ENCODE data around the gene FNTB. TPM values are rescaled to one million over a fixed set of nuclear protein-coding genes. Genes with fewer than 3 reads are reported as not detected.
"Not testable (repeated sequence)": the region's sequence is repeated elsewhere in the genome, so short reads cannot be mapped to it uniquely, and the experiment has no call there.

FNTB gene
- total RNA-seq, 1 experiment from 2014 or later = 9.0 TPM

GRCh38 chr14:65015391-65015790 lies 28.7 kb downstream of the FNTB start:
- no peak for DNase-seq (ENCODE audit: low spot score)

GRCh38 chr14:65016471-65016870 lies 29.8 kb downstream of the FNTB start:
- DNase-seq (ENCODE audit: low spot score) = no peak

GRCh38 chr14:65019944-65020566 lies 33.4 kb downstream of the FNTB start:
- peak; percentile 51 for DNase-seq (ENCODE audit: low spot score)

- no peak for DNase-seq (ENCODE audit: low spot score)
Observed at GRCh38 chr14:65024957-65025356, 38.3 kb downstream of the FNTB start.

GRCh38 chr14:65025818-65026217 lies 39.1 kb downstream of the FNTB start:
- no peak for DNase-seq (ENCODE audit: low spot score)

- no peak for DNase-seq (ENCODE audit: low spot score)
Observed at GRCh38 chr14:65026526-65026925, 39.8 kb downstream of the FNTB start.

- DNase-seq (ENCODE audit: low spot score) = no peak
Observed at GRCh38 chr14:65027127-65027799, 40.6 kb downstream of the FNTB start.

GRCh38 chr14:65028937-65029336 lies 42.2 kb downstream of the FNTB start:
- no peak for DNase-seq (ENCODE audit: low spot score)

- not testable (repeated sequence) for DNase-seq (ENCODE audit: low spot score)
Observed at GRCh38 chr14:65031321-65031720, 44.6 kb downstream of the FNTB start.

- DNase-seq (ENCODE audit: low spot score) = no peak
Observed at GRCh38 chr14:65032319-65032718, 45.6 kb downstream of the FNTB start.

- no peak for DNase-seq (ENCODE audit: low spot score)
Observed at GRCh38 chr14:65033181-65033580, 46.5 kb downstream of the FNTB start.

GRCh38 chr14:65034021-65034420 lies 47.3 kb downstream of the FNTB start:
- DNase-seq (ENCODE audit: low spot score) = no peak

GRCh38 chr14:65035049-65035448 lies 48.4 kb downstream of the FNTB start:
- no peak for DNase-seq (ENCODE audit: low spot score)

GRCh38 chr14:65038966-65039365 lies 52.3 kb downstream of the FNTB start:
- no peak for DNase-seq (ENCODE audit: low spot score)

- DNase-seq (ENCODE audit: low spot score) = no peak
Observed at GRCh38 chr14:65040666-65041433, 54.2 kb downstream of the FNTB start.

GRCh38 chr14:65041434-65041915 lies 54.8 kb downstream of the FNTB start:
- DNase-seq (ENCODE audit: low spot score) = no peak

- no peak for DNase-seq (ENCODE audit: low spot score)
Observed at GRCh38 chr14:65042296-65042695, 55.6 kb downstream of the FNTB start.

GRCh38 chr14:65042731-65043372 lies 56.2 kb downstream of the FNTB start:
- no peak for DNase-seq (ENCODE audit: low spot score)

GRCh38 chr14:65043893-65044595 lies 57.3 kb downstream of the FNTB start:
- no peak for DNase-seq (ENCODE audit: low spot score)

GRCh38 chr14:65044596-65044959 lies 57.9 kb downstream of the FNTB start:
- DNase-seq (ENCODE audit: low spot score) = no peak

- no peak for DNase-seq (ENCODE audit: low spot score)
Observed at GRCh38 chr14:65045006-65045405, 58.3 kb downstream of the FNTB start.

GRCh38 chr14:65045709-65046108 lies 59.0 kb downstream of the FNTB start:
- no peak for DNase-seq (ENCODE audit: low spot score)

Data from A172 (cell line).